HL-60 (cell line): ENCODE measurements around the gene CASP6.

Source experiments
- CTCF ChIP-seq: IDR thresholded peaks from one replicate; pipeline ENCODE4 v1.5.1; 2011; ENCODE audit warnings: low read length, control low read depth, inconsistent platforms; ENCODE audit not compliant: insufficient read depth
- GABPA ChIP-seq: IDR thresholded peaks from 2 replicates; pipeline ENCODE4 v1.6.1; 2012; ENCODE audit warnings: low read depth
- POLR2AphosphoS5 ChIP-seq: IDR thresholded peaks from 2 replicates; pipeline ENCODE4 v1.6.1; 2012; ENCODE audit warnings: low read depth
- TF ChIP-seq, protein P1 (sequence below): IDR thresholded peaks from 2 replicates; pipeline ENCODE4 v1.6.1; 2012; ENCODE audit warnings: low read depth; ENCODE audit not compliant: insufficient replicate concordance

- no peak for TF ChIP-seq GABPA
- no peak for TF ChIP-seq CTCF
- no peak for TF ChIP-seq POLR2AphosphoS5
- TF ChIP-seq, protein P1, sequence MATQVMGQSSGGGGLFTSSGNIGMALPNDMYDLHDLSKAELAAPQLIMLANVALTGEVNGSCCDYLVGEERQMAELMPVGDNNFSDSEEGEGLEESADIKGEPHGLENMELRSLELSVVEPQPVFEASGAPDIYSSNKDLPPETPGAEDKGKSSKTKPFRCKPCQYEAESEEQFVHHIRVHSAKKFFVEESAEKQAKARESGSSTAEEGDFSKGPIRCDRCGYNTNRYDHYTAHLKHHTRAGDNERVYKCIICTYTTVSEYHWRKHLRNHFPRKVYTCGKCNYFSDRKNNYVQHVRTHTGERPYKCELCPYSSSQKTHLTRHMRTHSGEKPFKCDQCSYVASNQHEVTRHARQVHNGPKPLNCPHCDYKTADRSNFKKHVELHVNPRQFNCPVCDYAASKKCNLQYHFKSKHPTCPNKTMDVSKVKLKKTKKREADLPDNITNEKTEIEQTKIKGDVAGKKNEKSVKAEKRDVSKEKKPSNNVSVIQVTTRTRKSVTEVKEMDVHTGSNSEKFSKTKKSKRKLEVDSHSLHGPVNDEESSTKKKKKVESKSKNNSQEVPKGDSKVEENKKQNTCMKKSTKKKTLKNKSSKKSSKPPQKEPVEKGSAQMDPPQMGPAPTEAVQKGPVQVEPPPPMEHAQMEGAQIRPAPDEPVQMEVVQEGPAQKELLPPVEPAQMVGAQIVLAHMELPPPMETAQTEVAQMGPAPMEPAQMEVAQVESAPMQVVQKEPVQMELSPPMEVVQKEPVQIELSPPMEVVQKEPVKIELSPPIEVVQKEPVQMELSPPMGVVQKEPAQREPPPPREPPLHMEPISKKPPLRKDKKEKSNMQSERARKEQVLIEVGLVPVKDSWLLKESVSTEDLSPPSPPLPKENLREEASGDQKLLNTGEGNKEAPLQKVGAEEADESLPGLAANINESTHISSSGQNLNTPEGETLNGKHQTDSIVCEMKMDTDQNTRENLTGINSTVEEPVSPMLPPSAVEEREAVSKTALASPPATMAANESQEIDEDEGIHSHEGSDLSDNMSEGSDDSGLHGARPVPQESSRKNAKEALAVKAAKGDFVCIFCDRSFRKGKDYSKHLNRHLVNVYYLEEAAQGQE, result no peak
Measured at GRCh38 chr4:109721033-109721432, 17.8 kb upstream of the CASP6 start.
